Dermis microvascular lymphatic vessel endothelial cell (primary cell): ENCODE measurements around the gene HLX. TPM values are rescaled to one million over a fixed set of nuclear protein-coding genes. Genes with fewer than 3 reads are reported as not detected.

Experiments
- DNase-seq, 2 donors: peaks; one replicate each; pipeline versions ENCODE4 v3.0.0 to v3.0.0-alpha.2; 2010; ENCODE audit warnings: low read depth in 2 of 2
- total RNA-seq: library from RNA; depleted of rRNA; stranded (reverse); fragments of >200 nt; gene quantifications from 2 replicates; pipeline ENCODE4 v1.2.1, GENCODE V29; 2014

Gene HLX, protein sequence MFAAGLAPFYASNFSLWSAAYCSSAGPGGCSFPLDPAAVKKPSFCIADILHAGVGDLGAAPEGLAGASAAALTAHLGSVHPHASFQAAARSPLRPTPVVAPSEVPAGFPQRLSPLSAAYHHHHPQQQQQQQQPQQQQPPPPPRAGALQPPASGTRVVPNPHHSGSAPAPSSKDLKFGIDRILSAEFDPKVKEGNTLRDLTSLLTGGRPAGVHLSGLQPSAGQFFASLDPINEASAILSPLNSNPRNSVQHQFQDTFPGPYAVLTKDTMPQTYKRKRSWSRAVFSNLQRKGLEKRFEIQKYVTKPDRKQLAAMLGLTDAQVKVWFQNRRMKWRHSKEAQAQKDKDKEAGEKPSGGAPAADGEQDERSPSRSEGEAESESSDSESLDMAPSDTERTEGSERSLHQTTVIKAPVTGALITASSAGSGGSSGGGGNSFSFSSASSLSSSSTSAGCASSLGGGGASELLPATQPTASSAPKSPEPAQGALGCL
- 3.4 and 6.4 TPM in 2 replicates for total RNA-seq

DNA sequence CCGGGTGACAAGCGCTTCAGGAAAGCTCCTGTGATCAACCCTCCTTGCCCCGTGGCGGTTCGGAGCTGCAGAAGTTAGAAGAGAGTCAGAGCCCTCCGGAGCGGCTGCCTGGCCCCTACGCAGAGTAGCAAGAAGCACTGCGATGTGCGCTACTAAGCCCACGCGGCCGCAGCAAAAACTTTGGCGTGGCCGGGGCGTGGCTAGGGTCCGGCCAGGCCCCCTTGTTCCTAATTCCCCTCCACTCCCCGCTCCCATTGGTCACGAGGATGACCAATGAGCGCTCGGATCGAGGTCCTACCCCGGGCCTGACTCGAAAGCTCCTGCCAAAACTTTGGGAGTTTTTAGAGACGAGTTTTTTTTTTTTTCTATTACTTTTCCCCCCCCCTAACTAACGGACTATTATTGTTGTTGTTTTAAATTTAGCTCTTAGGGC lies at the start of gene HLX:
HLX (plus strand) TSS at position 368 of the 433 bp plus-strand sequence. CDS start 415 bp downstream, outside the sequence.
- DNase-seq, result peak; percentile 74 to 90

DNA sequence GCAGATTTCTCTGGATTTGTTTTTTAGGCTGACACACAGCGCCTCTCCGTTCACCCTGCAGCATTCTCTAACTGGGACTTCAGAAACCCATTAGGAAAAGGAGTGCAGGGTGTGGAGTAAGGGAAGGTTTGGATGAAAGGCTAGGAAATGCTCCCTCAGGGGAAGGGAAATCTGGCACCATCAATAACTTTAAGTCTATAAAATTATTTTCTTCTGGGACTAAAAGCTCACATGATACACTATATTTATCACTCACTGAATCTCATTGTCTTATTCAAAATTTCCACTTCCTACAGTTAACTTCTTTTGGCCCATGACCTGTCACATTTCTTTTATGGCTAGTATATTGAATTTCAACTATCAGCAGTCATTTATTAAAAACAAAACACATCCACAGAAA lies 45.8 kb upstream of the HLX start:
- DNase-seq, result no peak

DNA sequence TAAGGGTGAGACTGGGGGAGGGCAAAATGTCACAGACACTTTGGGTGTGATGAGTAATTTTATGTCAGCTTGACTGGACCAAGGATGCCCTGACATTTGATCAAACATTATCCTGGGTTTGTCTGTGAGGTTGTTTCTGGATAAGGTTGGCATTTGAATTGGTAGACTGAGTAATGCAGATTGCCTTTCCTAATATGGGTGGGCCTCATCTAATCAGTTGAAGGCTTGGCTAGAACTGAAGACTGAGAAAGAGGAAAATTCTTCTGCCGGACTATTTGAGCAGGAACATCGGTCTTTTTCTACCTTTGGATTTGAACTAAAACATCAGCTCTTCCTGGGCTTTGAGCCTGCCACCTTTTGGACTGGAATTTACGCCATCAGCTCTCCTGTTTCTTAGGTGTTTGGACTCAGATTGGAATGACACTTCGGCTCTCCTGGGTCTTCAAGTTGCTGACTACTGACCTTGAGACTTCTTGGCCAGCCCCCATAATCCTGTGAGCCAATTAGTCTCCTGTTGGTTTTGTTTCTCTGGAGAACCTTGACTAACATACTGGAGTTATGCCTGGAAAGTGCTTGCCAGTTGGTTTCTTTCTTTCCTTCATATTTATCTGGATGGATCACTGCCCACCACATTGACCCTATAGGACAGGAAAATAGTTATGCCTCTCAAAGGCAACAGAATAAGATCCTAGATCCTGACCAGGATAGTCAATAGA lies 44.9 kb upstream of the HLX start:
- DNase-seq, result no peak

DNA sequence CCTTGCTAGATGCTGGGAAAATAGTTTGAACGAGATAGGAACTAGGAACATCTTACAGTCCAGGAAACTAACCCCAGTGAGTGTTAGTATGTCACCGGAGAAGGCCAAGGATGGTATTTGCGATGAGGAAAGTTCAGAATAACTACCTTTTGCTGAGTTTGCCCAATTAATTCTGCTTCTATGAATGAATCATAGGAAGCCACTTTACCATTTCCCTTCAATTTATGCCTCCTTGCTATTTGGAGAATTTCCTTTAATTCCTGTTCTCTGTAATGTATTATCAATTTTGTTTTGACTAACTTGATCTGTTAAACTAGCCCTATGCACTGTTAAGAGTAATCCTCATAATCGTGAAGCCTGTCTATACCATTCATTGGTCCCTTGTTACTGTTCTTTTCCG lies 40.7 kb upstream of the HLX start:
- DNase-seq, result no peak

DNA sequence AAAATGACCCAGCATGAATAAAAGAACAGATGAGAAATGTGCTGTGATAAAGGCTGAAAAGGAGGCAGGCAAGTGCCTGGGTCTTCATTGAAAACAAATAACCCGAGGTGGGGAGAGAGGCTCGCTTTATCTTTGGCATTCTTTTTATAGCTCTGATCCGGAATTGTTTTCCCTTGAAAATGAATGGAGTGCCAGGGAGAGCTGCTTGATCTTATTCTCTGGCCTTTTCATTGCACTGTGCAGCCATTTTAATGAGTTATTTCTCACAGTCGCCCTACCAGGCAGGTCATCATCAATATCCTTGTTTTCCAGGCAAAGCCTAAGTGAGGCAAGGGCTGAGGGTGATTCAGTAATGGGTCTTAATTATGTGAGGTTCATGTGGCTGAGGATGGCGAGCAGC lies 39.8 kb upstream of the HLX start:
- no peak for DNase-seq

DNA sequence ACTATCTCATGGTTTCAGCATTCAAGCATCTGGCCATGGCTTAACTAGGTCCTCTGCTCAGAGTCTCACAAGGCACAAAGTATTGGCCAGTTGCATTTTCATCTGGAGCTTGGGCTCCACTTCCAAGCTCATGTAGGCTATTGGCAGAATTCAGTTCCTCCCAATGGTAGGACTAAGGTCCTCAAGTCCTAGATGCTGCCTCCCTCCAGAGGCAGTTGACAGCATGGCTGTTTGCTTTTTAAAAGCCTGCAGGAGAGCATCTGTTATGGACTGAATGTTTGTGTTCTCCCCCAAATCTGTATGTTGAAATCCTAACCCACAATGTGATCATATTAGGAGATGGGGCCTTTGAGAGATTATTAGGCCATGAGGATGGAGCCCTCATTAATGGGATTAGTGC lies 38.0 kb upstream of the HLX start:
- no peak for DNase-seq

DNA sequence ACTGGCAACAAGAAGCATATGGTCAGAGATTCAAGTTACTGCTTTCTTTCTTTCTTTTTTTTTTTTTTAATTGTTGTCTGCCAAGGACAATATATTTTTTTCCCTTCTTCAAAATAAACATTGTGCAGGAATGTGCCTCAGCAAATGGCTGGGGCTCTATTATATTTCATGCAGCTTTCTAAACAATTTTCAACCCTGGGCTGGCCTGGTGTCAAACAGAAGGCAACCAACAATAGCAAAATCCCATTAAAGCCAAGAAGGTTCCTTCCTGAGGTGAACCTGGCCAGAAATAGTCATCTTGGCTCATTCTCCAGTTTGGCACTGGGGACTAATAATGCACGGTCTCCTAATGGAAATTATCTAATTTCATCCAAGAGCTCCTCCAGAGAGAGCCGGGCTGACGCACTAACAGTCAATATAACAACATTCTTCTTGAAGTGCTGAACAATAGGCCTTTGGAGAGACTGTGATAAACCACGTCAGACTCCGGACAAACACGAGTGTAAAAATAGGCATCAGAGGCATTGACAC lies 35.7 kb upstream of the HLX start:
- DNase-seq, result peak; percentile 70 to 97

DNA sequence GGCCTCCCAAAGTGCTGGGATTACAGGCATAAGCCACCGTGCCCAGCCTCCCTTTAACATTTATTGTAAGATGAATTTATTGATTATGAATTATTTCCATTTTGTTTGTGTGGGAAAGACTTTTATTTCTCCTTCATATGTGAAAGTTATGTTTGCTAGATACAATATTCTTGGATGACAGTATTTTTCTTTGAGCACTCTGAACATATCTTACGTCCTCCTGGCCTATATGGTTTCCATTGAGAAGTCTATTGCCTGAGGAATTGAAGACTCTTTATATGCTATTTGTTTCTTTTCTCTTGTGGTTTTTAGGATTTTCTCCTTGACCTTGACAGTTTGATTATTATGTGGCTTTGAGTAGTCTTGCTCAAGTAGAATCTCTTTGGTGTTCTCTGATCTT lies 26.8 kb upstream of the HLX start:
- DNase-seq, result no peak

DNA sequence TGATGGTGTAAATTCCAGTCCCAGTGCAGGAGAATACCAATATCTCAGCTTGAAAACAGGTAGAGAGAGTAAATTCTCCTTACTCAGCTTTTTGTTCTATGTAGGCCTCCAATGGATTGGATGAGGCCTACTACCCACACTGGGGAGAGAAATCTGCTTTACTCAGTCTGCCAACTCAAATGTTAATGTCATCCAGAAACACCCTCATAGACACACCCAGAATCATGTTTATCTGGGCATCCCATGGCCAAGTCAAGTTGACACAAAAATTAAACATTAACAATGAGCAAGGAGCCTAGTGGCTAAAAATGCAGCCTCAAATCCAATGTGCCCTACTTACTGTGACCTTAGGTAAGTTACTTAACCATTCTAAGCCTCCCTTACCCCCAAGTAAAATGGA lies 6.9 kb upstream of the HLX start:
- DNase-seq, result no peak

DNA sequence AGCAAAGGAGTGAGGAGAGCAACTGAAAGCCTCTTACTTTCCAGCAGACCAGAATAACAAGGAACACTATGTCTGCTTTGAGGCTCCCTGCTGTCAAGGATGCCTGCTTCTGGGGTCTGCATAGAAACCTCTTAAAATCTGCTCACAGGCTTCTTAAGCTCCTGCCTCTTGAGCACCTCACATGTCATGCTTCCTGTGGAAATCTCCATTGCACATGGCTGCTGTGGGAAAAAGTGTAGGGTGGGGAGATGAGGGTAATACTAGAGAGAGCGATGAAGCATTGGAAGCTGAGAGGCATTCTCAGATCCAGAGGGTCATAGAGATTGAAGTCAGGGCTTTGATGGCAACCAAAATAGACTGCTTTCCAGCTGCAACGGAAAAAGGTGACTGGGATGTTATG lies 6.2 kb upstream of the HLX start:
- DNase-seq, result no peak

DNA sequence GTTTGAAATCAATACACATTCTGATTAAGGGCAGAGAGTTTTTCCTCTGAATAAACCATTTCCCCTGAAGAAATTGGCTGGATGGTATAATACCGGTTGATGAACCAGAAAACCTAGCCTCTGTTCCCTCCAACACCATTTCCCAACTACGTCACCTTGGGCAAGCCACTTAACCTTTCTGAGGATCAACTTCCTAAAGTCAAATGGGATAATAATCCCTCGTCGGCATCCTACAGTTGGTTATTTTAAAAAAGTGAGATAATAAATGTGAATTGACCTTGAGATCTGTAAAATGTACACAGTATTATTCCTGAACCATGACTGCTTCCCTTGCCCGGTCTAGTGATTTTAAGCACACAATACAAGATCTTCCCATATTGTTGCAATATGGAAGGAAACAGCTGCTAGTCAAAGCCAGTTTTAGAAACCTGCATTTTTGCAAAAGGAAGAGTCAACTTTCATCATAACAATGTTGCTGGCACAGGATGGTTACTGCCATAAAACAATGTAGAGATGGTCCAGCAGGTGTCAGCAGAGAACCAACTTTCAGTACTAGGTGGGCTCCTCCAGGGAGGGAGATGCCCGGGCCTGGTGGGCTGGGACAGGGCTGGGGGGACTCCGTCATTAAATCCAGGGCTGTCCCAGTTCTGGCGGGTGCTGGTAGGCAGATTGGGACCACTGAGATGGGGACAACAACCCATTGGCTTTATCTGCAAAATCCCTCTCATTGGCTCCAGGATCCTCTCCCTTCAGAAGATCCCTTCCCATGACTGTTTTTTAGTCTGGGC lies 5.2 kb upstream of the HLX start:
- DNase-seq, result peak; percentile 80 to 90

DNA sequence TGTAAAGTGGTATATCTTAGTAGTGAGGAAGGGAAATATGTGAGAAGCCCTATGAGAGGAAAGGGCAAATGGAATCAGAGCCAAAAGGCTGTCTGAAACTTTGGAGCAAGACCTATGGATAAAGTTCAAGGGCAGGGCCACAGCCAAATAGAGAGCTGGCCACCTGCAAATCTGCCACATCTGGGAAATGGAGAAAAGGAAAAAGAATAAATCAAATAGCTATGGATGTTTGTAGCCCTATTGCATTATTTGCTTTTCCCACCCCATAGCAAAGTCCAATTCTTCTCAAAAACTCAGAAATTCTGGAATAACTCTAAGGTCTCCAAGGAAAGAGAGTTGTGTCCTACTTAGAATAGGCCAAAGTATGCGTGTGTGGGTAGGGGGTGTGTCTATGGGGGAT lies 4.0 kb upstream of the HLX start:
- DNase-seq, result no peak

DNA sequence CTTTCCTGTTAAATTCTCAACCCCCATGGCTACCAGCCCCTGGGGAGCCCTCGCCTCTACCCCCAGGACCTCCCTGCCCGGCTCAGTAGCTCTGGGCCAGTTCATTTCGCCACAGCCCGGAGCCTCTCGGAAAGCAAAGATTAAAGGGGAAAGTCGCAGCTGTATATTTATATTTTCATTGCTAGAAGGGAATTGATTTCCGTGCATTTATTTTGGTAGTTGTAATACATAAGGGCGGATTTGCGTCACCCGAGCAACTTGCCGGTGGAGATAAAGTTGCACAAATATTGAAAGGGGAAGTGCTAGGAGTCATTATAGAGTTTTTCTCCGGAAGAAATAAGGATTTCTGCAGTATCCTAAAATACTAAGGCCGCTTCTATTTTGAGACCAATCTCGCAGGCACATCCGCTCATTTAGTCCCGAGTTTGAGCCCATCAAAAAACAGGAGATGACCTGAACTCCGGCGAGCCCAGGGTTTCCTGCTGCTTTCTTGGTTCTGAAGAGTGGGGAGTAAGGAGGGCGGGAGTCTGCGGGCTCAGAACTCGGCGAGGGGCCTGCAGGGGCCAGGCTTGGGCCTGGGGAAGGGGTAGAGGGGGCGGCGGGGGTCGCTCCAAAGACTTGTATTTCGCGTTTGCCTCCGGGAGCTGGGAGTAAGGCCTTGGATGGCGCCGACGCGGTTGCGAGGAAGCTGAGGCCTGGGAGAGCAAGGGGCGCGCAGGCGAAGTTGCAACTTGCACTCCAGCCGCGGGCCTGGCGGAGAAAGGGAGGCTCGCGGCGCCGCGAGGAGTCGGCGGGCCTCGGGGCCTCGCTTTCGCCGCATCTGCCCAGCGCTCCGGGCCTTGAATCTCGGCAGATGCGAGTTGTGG lies 2.5 kb upstream of the HLX start:
- DNase-seq, result peak; percentile 85 to 93

DNA sequence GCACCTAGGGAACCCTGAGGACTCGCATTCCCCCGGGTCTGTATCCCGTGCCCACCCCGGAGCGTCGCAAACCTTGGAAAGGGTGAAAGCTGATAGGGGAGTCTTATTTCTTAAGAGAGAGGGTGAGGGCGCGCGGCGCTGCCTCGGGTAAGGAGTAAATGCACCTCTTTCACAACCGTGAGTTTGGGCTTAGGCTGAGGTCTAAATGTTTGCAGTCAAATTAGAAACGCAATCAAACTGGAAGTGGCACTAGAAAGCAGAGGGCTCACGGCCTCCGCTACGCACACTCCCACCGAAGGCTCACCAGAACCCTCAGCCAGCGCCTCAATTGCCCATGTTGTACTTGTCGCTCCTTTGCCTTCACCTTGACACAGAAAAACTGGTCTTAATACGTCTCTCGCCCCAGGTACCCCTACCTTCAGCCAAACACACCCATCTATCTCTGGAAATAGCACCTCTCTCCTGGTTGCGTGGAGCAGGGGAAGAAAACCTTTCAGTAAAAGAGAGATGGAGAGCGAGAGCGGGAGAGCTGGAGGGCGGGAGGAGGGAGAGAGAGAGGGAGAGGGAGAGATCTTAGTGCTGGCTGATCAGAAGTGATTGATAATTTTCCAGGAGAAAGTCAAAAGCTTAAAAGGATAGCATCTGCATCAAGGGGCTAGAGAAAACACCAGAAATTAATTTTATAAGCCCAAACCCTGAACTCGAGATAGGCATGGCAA lies 1.7 kb upstream of the HLX start:
- DNase-seq, result no peak

DNA sequence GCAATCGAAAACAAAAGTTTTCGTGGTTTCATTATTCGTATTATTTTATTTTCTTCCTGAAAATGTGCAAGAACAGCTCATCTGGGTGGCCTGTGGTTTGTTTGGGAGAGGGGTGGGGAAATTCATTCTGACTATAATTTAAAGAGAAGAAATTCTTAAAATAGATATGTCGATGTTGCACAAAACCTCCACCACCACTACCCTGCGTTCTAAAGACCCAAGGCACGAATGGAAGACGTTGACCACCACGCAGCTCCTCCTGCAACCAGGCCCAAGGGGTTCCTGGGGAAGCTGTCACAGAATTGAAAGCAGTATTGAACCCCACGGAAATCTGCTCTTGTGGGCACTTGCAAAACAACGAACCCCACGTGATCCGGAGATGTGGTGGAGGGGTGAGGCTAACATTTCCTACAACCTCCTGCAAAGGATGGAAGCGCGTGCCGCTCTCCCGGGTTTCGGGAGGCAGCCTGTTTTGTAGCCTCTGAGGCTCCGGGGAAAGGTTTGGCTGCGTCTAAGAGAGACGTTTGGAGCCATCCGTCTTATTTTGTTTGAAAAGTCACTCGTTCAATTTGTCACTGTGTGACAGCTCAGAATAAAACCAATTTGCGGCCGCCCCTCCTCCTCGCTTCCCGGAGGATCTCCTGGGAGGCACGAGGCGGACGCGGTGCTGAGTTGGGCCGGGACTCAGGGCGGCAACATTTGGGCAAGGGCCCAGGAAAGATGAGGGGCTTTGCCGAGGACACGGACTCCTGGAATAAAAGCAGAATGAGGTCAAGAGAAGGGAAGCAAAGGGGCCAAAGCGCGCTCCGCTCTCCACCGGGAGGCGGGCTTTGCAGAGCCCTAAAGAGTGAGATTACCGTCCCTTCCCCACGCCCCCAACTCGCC lies 810 bp upstream of the HLX start:
- no peak for DNase-seq

DNA sequence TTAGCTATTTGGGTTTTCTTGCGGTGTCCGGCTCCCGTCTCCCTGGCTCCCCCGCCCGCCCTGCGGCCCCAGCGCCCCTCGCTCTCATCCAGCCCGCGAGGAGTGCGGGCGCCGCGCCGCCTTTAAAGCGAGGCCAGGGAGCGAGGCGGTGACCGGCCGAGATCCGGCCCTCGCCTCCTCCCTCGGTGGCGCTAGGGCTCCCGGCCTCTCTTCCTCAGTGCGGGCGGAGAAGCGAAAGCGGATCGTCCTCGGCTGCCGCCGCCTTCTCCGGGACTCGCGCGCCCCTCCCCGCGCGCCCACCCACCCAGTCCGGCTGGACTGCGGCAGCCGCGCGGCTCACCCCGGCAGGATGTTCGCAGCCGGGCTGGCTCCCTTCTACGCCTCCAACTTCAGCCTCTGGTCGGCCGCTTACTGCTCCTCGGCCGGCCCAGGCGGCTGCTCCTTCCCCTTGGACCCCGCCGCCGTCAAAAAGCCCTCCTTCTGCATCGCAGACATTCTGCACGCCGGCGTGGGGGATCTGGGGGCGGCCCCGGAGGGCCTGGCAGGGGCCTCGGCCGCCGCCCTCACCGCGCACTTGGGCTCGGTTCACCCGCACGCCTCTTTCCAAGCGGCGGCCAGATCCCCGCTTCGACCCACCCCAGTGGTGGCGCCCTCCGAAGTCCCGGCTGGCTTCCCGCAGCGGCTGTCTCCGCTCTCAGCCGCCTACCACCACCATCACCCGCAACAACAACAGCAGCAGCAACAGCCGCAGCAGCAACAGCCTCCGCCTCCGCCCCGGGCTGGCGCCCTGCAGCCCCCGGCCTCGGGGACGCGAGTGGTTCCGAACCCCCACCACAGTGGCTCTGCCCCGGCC lies 492 bp downstream of the HLX start:
- peak in 1 of 2 donors; percentile 56 for DNase-seq

DNA sequence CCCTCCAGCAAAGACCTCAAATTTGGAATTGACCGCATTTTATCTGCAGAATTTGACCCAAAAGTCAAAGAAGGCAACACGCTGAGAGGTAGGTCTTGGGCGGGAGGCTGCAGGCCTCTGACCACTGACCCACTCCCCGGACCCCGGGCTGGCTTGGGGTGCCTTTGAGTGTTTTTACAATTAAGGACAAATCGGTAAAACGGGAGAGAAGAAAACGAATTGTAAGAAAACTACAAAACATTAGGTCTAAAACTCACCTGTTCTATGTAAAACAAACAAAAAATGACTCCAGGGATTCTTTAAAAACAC lies 1.1 kb downstream of the HLX start:
- no peak for DNase-seq
